ENCODE data around the gene ITGAL. TPM values are rescaled to one million over a fixed set of nuclear protein-coding genes. Genes with fewer than 3 reads are reported as not detected.
"Not testable (repeated sequence)": the region's sequence is repeated elsewhere in the genome, so short reads cannot be mapped to it uniquely, and the experiment has no call there.

ITGAL gene
- total RNA-seq, 1 experiment from 2014 or later: 0.50 TPM

DNA sequence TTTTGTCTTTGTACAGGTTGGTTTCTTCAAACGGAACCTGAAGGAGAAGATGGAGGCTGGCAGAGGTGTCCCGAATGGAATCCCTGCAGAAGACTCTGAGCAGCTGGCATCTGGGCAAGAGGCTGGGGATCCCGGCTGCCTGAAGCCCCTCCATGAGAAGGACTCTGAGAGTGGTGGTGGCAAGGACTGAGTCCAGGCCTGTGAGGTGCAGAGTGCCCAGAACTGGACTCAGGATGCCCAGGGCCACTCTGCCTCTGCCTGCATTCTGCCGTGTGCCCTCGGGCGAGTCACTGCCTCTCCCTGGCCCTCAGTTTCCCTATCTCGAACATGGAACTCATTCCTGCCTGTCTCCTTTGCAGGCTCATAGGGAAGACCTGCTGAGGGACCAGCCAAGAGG, 48.9 kb downstream of the ITGAL start:
- no peaks in the 10 kb centered on the region for H3K36me3 ChIP-seq (ENCODE audit: low read depth)
- 0 out of 2 replicates have a peak, but pooled peaks cover 3% of the 10 kb centered on the region for H3K4me1 ChIP-seq (replicated peaks; ENCODE audit: insufficient read depth)
- H3K9me3 ChIP-seq (ENCODE audit: insufficient read depth, low read depth): no peaks in the 10 kb centered on the region
- H3K27me3 ChIP-seq (ENCODE audit: insufficient read depth, low read depth): 0 out of 2 replicates have a peak, but pooled peaks cover 5% of the 10 kb centered on the region
- no peak overlapping the region for H3K4me2 ChIP-seq
- BruUV-seq (replicated peaks): no TSS peak
- no peak overlapping the region for H2AFZ ChIP-seq
- H3K4me3 ChIP-seq: no peak overlapping the region
- intact Hi-C loops (cut with micrococcal nuclease; ENCODE audit: unreplicated experiment): no loop called here
- H3K79me2 ChIP-seq (ENCODE audit: low read depth): peaks cover 6% of the 10 kb centered on the region; the same call in 1 of the 2 replicates
- CTCF ChIA-PET: no interaction called here
- H3F3A ChIP-seq (ENCODE audit: insufficient read depth, low read depth): 0 out of 2 replicates have a peak, but pooled peaks cover 11% of the 10 kb centered on the region
- POLR2A ChIA-PET (ENCODE audit: unreplicated experiment): no interaction called here
- no peak for DNase-seq
- H3K9me2 ChIP-seq (ENCODE audit: insufficient read depth): no peaks in the 10 kb centered on the region
- H3K27ac ChIP-seq: no peak overlapping the region
- H4K20me1 ChIP-seq (ENCODE audit: insufficient read depth): no peaks in the 10 kb centered on the region
- TF ChIP-seq, protein P1, sequence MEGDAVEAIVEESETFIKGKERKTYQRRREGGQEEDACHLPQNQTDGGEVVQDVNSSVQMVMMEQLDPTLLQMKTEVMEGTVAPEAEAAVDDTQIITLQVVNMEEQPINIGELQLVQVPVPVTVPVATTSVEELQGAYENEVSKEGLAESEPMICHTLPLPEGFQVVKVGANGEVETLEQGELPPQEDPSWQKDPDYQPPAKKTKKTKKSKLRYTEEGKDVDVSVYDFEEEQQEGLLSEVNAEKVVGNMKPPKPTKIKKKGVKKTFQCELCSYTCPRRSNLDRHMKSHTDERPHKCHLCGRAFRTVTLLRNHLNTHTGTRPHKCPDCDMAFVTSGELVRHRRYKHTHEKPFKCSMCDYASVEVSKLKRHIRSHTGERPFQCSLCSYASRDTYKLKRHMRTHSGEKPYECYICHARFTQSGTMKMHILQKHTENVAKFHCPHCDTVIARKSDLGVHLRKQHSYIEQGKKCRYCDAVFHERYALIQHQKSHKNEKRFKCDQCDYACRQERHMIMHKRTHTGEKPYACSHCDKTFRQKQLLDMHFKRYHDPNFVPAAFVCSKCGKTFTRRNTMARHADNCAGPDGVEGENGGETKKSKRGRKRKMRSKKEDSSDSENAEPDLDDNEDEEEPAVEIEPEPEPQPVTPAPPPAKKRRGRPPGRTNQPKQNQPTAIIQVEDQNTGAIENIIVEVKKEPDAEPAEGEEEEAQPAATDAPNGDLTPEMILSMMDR (conservative IDR thresholded peaks at IDR 0.05): no peak
- TF ChIP-seq EZH2 (IDR thresholded peaks at IDR 0.05; ENCODE audit: low read depth): no peak

DNA sequence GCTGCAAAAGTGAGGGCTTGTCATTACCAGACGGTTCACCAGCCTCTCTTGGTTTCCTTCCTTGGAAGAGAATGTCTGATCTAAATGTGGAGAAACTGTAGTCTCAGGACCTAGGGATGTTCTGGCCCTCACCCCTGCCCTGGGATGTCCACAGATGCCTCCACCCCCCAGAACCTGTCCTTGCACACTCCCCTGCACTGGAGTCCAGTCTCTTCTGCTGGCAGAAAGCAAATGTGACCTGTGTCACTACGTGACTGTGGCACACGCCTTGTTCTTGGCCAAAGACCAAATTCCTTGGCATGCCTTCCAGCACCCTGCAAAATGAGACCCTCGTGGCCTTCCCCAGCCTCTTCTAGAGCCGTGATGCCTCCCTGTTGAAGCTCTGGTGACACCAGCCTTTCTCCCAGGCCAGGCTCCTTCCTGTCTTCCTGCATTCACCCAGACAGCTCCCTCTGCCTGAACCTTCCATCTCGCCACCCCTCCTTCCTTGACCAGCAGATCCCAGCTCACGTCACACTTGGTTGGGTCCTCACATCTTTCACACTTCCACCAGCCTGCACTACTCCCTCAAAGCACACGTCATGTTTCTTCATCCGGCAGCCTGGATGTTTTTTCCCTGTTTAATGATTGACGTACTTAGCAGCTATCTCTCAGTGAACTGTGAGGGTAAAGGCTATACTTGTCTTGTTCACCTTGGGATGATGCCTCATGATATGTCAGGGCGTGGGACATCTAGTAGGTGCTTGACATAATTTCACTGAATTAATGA, 49.5 kb downstream of the ITGAL start:
- Histone ChIP-seq H3K27me3 (ENCODE audit: insufficient read depth, low read depth) (0 out of 2 replicates have a peak, but pooled peaks cover 5% of the 10 kb centered on the region), H3K9me3 (ENCODE audit: insufficient read depth, low read depth) (no peaks in the 10 kb centered on the region), H3K4me3 (no peak overlapping the region), H3K36me3 (ENCODE audit: low read depth) (no peaks in the 10 kb centered on the region), H3K27ac (no peak overlapping the region), H3K4me1 (replicated peaks; ENCODE audit: insufficient read depth) (0 out of 2 replicates have a peak, but pooled peaks cover 3% of the 10 kb centered on the region), H3K4me2 (no peak overlapping the region), H2AFZ (no peak overlapping the region), H3F3A (ENCODE audit: insufficient read depth, low read depth) (0 out of 2 replicates have a peak, but pooled peaks cover 11% of the 10 kb centered on the region), H3K79me2 (ENCODE audit: low read depth) (peaks cover 6% of the 10 kb centered on the region; the same call in 1 of the 2 replicates), H4K20me1 (ENCODE audit: insufficient read depth) (no peaks in the 10 kb centered on the region), H3K9me2 (ENCODE audit: insufficient read depth) (no peaks in the 10 kb centered on the region)
- DNase-seq: no peak
- no peak for TF ChIP-seq EZH2 (IDR thresholded peaks at IDR 0.05; ENCODE audit: low read depth)
- TF ChIP-seq, protein P1 (conservative IDR thresholded peaks at IDR 0.05): no peak
- BruUV-seq (replicated peaks): no TSS peak
- intact Hi-C loops (cut with micrococcal nuclease; ENCODE audit: unreplicated experiment): no loop called here
- ChIA-PET CTCF (no interaction called here), POLR2A (ENCODE audit: unreplicated experiment) (interaction anchor here (0.6 kb wide), 1 partner anchor 46 kb away, joined by 3 read pairs; no protein-coding TSS in a partner anchor)

DNA sequence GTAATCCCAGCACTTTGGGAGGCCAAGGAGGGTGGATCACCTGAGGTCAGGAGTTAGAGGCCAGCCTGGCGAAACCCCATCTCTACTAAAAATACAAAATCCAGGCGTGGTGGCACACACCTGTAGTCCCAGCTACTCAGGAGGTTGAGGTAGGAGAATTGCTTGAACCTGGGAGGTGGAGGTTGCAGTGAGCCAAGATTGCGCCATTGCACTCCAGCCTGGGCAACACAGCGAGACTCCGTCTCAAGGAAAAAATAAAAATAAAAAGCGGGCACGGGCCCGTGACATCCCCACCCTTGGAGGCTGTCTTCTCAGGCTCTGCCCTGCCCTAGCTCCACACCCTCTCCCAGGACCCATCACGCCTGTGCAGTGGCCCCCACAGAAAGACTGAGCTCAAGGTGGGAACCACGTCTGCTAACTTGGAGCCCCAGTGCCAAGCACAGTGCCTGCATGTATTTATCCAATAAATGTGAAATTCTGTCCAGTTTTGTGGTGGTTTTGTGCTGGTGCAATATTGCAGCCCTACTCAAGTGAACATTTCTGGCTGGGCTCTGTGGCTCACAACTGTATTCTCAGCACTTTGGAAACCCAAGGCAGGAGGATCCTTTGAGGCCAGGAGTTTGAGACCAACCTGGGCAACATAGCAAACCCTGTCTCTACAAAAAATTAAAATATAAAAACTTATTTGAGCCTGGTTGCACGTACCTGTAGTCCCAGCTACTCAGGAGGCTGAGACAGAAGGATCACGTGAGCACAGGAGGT, 50.3 kb downstream of the ITGAL start:
- POLR2A ChIA-PET (ENCODE audit: unreplicated experiment): interaction anchor here (0.6 kb wide), 2 partner anchors 46 to 56 kb away, joined by 3 to 4 read pairs; no protein-coding TSS in a partner anchor
- H3K27me3 ChIP-seq (ENCODE audit: insufficient read depth, low read depth); DNase-seq; H3K4me2 ChIP-seq; H2AFZ ChIP-seq; H3K79me2 ChIP-seq (ENCODE audit: low read depth); H3K4me1 ChIP-seq (replicated peaks; ENCODE audit: insufficient read depth); intact Hi-C loops (cut with micrococcal nuclease; ENCODE audit: unreplicated experiment); H3K36me3 ChIP-seq (ENCODE audit: low read depth); H3K9me3 ChIP-seq (ENCODE audit: insufficient read depth, low read depth); H3K4me3 ChIP-seq; H4K20me1 ChIP-seq (ENCODE audit: insufficient read depth); H3K27ac ChIP-seq; H3K9me2 ChIP-seq (ENCODE audit: insufficient read depth); BruUV-seq (replicated peaks): not testable (repeated sequence)
- H3F3A ChIP-seq (ENCODE audit: insufficient read depth, low read depth): peaks cover 16% of the 10 kb centered on the region
- CTCF ChIA-PET: interaction anchor here (0.6 kb wide), 1 partner anchor 18 kb away, joined by 5 read pairs; no protein-coding TSS in a partner anchor
